Embryonic facial prominence (tissue), 1 donor: ENCODE results near the gene EEF1AKMT4.
A peak's percentile ranks its signal among the peaks of the same experiment; 100 is the strongest.

ENCODE experiments used
- DNase-seq: peaks from one replicate; pipeline ENCODE4 v3.0.0-alpha.2; 2016; ENCODE audit errors: extremely low spot score

Gene EEF1AKMT4

GRCh38 chr3:184235381-184236032 is 14.0 kb upstream of the EEF1AKMT4 start:
- no peak for DNase-seq

- no peak for DNase-seq
Measured at GRCh38 chr3:184236033-184236410, 13.4 kb upstream of the EEF1AKMT4 start.

- no peak for DNase-seq
Measured at GRCh38 chr3:184236636-184237035, 12.8 kb upstream of the EEF1AKMT4 start.

- no peak for DNase-seq
Measured at GRCh38 chr3:184237211-184237610, 12.3 kb upstream of the EEF1AKMT4 start.

- DNase-seq, result no peak
Measured at GRCh38 chr3:184237807-184238206, 11.7 kb upstream of the EEF1AKMT4 start.

GRCh38 chr3:184238246-184238818 is 11.1 kb upstream of the EEF1AKMT4 start:
- DNase-seq, result no peak

- no peak for DNase-seq
Measured at GRCh38 chr3:184239221-184239620, 10.3 kb upstream of the EEF1AKMT4 start.

- no peak for DNase-seq
Measured at GRCh38 chr3:184239708-184240107, 9.8 kb upstream of the EEF1AKMT4 start.

GRCh38 chr3:184240384-184241140 is 8.9 kb upstream of the EEF1AKMT4 start:
- DNase-seq, result no peak

- DNase-seq, result no peak
Measured at GRCh38 chr3:184241141-184241446, 8.4 kb upstream of the EEF1AKMT4 start.

GRCh38 chr3:184241447-184242296 is 7.8 kb upstream of the EEF1AKMT4 start:
- no peak for DNase-seq

- no peak for DNase-seq
Measured at GRCh38 chr3:184242297-184242685, 7.2 kb upstream of the EEF1AKMT4 start.

- DNase-seq, result peak; percentile 64
Measured at GRCh38 chr3:184248454-184249411, 739 bp upstream of the EEF1AKMT4 start, which contains the start of gene ALG3. TSS of gene ALG3 (minus strand) at chr3:184248962. CDS start at chr3:184248940, 22 bp downstream.

- no peak for DNase-seq
Measured at GRCh38 chr3:184250167-184250828, 826 bp downstream of the EEF1AKMT4 start.

GRCh38 chr3:184255291-184256039 is 6.0 kb downstream of the EEF1AKMT4 start:
- DNase-seq, result no peak

- no peak for DNase-seq
Measured at GRCh38 chr3:184257083-184257915, 7.8 kb downstream of the EEF1AKMT4 start.

- no peak for DNase-seq
Measured at GRCh38 chr3:184258926-184259325, 9.5 kb downstream of the EEF1AKMT4 start.

GRCh38 chr3:184259396-184259877 is 10.0 kb downstream of the EEF1AKMT4 start:
- no peak for DNase-seq
